CD4-positive, alpha-beta T cell treated with Interleukin-15 for 1 hour (primary cell): Measurements from ENCODE around the gene LSG1.
A peak's percentile ranks its signal among the peaks of the same experiment; 100 is the strongest.

Source experiments
- DNase-seq: peaks from one replicate; pipeline ENCODE4 v3.0.0-alpha.2; 2020

LSG1 gene

DNA sequence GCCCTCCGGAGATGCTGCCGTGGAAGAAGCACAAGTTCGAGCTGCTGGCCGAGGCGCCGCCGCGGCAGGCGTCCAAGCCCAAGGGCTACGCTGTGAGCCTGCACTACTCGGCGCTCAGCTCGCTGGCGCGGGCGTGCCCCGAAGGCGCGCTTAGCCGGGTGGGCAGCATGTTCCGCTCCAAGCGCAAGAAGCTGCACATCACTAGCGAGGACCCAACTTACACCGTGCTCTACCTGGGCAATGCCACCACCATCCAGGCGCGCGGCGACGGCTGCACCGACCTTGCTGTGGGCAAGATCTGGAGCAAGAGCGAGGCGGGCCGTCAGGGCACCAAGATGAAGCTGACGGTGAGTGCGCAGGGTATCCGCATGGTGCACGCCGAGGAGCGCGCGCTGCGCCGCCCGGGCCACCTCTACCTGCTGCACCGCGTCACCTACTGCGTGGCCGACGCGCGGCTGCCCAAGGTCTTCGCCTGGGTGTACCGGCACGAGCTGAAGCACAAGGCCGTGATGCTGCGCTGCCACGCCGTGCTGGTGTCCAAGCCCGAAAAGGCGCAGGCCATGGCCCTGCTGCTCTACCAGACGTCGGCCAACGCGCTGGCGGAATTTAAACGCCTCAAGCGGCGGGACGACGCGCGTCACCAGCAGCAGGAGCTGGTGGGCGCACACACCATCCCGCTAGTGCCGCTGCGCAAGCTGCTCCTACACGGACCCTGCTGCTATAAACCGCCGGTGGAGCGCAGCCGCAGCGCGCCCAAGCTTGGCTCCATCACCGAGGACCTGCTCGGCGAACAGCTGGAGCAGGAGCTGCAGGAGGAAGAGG, 15.0 kb upstream of the LSG1 start:
- DNase-seq = no peak

DNA sequence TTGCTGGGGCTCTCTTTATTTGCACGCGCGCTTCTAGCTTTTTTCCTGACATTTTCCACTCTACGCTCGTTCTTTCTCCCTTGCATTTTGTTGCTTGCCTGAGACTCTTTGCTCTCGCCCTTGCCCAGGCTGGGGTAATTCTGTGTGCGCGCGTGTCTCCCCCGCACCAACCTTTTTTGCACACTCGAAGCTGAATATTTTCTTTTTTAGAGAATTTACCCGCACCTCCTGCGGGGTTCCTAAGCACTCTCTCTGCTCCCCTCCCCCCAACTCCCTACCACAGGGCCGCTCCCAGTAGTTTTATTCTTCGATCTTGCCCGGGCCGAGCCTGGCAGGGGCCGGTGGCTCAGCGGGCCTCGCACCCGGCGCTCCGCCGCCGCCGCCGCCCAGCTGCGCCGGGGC, 14.4 kb upstream of the LSG1 start:
- DNase-seq = no peak

DNA sequence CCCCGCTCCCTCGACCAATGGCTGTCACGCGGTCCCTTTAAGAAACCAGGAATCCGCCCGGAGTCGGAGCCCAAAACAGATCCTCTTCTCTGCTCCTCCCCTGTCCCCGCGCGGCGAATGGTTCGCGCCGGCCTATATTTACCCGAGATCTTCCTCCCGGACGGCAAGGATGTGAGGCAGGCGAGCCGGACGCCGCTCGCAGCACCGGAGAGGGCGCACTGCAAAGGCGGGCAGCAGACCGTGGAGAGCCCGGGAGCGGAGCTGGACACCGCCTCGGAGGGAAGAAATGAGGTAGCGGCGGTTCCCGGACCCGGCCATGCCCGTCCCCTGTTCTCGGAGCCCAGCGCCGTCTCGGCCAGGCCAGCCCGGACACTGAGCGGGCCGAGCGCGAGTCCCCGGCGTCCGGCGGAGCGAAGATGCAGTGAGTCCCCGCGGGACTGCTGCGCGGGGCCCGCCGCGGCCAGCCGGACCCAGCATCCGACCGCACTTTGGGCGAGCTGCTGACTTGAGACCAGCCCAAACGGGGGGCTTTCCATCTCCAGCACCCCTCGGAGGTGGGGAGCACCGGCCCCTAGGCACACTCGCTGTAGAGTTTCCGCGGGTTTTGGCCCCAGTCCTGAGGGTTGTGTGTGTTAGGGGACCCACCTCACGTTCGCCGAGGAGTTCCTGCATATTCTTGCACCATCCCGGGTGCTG, 13.9 kb upstream of the LSG1 start, which contains the start of gene FAM43A:
Gene FAM43A (plus strand): TSS at position 166 of the 696 bp plus-strand sequence. CDS start 944 bp downstream, outside the sequence.
- peak; percentile 86 for DNase-seq

DNA sequence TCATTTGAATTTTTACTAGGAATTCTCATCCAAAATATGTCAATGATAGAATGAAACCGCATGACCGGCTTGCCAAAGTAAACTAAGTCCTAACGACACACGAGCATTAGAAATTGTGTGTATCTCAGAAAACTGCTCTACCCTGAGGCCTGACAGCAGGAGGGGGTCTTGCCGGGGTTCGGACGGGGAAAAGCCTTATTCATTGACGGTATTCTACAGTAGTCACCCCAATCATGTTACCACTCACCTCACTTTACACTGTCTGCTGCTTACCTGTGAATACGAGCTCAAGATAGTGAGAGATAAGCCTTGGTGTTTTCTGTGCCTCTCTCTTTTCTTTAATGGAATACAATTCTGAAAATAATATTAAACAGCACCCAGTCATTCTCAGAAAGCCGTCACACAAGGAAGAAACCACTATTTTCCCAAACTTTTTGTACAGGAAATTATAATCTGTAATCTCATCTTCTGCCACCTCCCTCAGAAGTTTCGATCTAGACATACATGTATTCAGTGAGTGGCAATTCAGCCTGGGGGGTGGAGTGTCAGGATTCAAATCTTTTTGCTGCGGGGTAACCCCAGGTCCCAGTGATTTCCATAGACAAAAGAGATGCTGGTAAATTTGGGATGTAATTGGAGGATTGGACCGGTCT, 13.2 kb upstream of the LSG1 start:
- no peak for DNase-seq

DNA sequence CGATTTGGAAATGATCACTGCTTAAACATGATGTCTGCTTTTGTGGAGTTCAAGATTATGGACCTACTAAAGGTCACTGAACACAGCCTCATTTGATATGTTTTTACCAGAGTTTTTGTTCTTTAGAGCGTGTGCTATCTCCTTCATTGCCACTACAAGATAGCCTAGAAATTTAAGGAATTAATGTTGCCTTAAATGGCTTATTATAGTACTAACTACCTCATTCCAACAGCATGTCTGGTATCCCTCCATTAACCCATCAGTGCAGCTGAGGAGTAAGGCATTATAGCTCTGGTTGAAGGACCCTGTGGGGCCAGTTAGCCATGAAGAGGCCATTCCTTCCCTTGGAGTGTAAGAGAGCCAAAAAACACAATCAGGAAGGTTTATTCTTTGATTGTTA, 11.4 kb upstream of the LSG1 start:
- no peak for DNase-seq

DNA sequence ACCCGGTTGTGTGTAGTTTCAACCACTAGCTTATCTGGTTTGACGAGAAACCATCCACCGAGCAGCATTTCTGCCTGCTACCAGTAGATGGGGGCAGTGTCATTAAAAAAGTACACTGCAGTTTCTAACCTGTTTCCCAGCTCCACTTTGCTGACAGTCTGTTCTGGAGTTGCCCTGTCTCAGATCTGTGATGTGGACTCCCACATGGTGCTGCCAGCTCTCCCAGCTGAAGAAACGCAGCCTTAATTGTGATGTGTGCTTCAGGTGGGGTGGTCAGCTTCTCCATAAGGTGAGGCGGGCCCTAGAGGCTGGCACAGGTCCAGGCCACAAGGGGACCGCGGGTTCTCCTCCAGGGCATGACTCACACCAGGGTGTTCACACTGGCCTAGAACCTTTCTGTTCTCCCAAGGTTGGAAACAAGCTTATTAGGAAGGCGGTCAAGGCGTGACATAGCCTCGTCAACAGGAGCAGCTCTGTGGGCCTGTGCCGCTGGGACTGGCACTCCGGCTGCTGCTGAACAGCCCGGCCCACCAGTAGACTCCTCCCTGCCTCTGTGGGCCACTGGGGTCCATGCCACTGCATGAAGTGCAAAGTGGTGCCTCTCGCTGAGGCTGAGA, 10.8 kb upstream of the LSG1 start:
- DNase-seq = peak; percentile 72

DNA sequence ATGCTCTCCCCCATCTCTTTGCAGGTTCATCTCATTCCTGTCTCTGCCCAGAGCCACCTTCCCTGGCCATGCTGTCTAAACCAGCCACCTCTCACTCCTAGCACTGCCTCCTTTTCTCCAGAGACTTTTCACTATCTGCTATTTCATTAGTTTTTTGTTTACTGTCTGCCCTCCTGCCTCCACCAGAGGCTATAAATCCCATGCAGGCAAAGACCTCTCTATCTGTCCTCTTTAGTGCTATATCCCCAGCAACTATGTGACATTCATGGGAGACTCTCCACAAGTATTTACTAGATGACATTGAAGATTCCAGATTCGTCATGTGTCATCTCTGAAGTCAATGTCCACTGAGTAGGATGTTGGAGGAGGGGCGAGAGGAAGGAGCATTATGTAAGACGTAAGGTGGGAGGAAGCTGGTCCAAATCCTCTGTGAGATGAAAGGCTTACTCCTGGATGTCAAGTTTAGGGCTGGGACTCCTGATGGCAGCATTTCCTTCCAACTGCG, 10.2 kb upstream of the LSG1 start:
- DNase-seq = no peak

DNA sequence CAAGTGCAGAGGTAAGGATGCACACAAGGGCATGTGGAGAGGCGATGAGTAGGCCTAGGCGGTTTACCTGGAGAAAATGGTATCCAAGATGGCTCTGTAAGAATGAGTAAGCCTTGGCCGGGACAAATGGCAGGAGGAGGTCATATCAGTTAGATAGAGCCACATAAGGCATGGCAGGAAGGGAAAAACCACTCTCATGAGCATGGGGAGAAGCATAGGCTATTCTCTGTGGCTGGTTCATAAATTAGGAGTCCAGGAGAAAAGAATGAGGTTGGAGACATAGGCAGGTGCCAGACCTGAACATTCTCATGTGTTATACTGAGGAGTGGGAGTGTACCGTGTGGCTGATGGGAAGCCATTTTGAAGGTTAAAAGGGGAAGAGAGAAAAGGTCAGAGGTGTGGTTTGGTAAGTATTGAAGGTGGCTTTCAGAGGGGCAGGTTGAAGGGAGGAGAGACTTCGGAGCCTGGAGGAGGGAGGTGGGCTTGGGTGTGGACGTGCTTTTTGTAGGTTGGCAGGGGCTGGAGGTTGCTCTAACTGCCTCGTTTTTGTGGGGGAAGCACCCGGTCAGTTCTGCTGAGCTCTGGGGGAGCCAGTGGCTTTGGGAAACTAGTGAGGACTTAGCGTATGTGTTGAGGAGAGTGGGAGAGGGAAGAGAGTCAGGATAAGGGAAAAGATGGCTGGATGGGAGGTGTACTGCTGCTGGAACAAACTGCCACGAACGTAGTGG, 9.1 kb upstream of the LSG1 start:
- no peak for DNase-seq

DNA sequence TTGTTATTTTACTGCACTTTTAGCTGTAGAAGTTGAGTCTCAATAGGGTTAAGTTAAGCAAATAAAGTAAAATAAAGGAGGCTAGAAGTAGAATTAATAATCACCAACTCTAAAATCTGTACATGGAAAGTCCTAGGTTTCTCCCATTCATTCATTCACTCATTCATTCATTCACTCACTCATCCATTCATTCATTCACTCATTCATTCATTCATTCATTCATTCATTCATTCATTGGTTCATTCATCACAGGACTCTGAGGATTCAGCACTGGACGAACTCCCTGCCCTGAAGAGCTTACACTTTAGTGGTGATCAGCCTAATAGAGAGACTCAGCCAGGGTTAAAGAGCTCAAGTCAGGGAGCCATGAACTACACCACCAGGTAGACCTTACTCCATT, 4.5 kb upstream of the LSG1 start:
- no peak for DNase-seq

DNA sequence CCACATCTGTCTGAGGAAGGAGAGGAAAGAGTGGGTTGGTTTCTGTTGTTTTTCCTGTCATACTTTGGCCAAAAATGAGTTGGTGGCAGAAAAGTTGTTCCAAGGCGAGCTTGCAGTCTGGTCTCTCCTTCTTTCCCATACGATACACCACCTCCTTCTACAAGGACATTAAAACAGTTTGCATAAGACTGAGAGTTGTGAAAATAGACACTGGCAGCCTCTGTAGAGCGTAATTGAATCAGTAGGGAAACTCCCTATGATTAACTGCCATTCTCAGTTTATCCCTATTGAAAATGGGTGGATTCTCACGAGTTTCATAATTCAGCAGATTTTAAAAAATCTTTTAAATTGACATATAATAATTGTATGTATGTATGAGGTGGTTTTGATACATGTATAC, 3.7 kb upstream of the LSG1 start:
- no peak for DNase-seq

DNA sequence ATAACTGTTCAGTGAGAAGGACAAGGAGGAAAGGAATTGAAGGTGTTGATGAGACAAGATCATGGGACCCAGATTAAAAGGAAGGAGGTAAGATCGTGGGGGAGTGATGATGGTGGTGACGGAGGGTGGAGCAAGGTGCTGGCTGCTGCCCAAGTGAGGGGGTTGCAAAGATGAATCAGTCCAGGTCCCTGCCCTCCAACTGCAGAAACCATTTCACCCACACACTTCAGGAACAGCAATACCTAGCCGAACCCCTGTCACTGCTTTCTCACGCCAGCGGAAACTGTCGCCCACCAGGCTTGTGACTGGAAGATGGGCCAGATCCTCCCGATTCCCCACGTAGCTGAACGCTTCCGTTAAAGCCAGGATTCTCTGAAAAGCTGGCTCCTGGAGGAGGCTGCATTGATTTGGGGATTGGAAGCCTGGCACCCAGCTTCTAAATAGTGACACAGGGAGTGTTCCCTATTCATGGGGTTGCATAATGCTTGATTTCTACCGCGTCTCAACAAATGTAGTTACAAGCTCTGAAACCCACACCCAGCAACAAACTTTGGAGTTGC, 3.2 kb upstream of the LSG1 start:
- DNase-seq = no peak

DNA sequence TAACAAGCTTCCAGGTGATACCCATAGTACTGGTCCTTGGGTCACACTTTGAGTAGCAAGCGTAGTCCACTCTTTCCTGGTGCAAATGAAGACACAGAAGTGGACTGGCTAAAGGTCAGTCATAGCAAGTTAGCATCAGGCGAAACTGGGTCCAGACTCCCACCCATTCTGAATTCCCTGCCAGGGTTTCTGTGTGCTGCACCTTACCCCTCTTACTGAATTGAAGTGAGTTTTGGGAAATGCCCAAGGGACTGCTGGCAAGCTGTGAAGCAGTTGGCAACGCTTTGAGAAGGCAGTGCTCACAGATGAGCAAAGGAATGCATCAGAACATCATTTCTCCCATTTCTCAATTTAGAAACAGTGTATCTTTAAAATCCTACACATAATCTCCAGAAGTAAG, 1.8 kb upstream of the LSG1 start:
- no peak for DNase-seq

DNA sequence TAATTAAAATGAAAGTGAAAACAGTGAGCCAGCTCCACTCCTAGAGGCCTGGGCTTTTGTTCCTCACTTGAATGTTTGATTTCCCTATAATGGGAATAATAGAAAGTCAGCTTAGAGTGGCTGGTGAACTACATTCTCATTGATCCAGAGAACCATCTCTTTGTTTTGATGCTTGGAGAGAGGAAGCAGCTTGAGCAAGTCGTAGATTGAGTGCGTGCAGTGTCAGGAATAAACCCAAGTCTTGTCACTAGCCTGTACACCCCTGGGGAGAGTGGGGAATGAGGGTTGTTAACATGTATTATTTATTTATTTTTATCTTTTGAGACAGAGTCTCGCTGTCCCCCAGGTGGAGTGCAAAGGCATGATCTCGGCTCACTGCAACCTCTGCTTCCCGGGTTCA, 885 bp upstream of the LSG1 start:
- DNase-seq = no peak

DNA sequence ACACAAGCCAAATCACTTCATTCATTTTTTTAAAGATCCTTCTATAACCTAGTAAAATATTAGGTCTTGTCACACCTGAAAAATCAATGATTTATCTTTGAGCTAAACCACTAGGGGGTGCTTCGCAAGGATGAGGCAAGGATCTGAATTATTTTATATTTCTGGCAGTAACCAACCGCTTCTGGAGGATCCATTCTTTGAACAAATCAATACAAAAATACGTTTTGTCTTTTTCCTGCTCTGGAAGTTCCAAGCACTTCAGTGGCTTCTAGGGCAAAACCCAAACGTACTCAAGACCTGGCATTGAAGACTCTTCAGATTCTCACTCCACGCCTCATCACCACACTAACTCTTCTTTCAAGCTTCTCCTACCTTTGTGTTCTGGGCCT, 486 bp downstream of the LSG1 start:
- no peak for DNase-seq

DNA sequence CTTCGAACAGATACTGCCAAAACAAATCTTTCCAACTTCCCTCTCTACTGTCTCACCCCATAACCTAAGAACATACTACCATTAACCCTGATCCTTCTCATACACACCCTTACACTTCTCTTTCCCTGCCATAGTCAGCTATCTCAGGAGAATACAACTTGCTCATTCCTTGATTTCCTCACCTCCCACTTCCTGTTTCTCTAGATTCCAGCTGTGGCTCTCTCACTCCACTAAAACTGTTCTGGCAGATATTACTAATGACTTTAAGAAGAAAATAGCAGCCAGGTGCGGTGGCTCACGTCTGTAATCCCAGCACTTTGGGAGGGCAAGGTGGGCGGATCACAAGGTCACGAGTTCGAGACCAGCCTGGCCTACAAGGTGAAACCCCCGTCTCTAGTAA, 4.6 kb downstream of the LSG1 start:
- no peak for DNase-seq

DNA sequence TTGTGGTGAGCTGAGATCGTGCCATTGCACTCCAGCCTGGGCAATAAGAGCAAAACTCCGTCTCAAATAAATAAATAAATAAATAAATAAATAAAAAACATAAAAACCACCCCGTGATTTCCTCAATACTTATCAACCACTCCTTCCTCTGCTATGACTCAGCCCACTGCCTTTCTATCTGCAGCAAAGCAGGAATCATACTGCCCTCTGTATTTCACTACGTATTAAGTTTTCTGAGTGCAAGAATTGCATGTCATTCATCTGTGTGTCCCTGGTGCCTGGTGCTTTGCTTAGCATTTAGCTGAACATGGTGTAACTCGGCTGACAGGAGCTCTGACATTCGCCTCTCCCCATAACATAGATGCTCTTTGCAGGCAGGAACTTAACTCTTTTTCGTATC, 7.1 kb downstream of the LSG1 start:
- DNase-seq = no peak

DNA sequence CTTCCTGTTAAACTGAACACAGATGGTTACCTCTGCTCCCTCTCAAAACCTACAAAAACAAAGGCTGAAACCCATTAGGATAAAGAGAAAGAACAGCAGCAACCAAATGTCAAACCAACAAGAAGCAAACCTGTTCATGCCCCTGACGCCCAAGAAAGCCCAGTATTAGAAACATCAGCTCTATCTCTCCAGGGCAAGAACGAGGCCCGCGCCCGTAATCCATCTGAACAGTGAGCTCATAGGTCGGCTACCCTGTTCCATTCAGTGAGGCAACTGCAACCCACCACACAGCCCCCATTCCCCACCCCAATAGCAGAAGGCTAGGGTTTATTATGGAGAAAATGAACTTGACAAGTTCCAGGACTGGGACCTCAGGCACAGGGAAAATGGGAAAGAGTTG, 10.0 kb downstream of the LSG1 start:
- no peak for DNase-seq

DNA sequence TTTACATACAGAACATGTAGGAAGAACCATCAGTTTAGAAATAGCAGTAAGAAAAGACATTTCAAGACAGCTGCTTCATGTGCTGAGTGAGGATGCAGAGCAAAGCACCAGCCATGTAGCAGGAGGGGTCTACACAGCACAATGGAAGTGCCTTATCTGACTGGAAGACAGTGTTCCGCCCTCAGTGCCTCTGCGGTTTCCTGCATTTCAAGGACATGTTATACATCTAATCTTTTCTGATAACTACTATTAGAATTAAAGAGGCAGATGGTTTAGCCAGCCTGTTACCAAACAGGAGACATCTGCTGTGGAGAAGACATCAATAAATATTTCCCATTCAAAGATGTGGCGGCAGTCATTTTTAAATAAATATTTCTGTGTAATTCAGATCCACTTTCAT, 10.6 kb downstream of the LSG1 start:
- no peak for DNase-seq

DNA sequence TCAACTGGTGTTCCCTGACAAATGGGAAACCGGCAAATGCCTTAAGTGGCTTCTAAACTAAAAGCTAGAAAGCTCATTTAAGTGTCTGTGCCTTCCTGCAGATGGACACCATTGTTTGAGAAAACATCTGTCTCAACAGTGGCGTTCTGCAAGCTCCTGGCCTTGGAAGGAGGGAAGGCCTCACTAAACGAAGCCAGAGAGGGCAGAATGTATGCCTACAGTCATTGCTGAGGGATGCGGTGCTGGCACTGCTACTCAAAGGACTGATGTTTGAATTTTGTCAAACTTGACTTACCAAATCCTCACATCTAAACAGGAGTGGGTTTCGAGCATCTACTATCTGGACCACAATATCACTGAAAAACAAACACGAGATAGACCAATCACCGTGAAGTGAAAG, 12.2 kb downstream of the LSG1 start:
- DNase-seq = no peak

DNA sequence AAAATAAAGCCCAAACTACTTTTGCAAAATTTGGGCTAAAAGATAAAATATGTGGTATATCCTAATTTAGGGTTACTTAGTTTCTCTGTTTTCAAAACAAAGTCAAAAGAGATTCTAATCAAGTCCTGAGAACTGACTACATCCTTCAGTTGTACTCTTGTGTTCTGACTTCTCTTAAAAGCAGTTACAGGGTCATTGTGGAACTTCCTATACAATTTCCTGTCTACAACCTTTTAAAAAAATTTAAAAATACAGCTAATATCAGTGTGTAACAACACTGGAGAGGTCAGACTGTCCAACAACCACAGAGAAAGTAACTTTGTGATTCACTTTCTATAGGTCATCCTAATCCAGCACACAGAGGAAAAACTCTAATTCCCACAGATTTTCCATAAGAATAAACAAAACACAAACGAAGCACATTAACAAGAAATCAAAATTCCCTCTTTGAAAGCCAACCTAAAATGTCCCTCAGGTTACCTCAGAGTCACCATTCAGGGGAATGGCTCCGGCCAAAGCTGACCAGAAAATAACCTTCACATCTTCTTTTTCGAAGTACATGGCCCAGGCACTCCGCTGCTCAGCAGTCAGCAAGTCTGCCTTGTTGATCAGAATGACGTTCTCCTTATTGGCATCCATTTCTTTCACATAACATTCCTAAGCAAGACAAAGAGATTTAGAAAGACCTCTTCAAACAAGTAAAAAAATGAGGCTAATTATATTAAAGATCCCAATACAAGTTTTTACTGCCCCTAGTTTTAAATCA, 13.3 kb downstream of the LSG1 start:
- DNase-seq = no peak

DNA sequence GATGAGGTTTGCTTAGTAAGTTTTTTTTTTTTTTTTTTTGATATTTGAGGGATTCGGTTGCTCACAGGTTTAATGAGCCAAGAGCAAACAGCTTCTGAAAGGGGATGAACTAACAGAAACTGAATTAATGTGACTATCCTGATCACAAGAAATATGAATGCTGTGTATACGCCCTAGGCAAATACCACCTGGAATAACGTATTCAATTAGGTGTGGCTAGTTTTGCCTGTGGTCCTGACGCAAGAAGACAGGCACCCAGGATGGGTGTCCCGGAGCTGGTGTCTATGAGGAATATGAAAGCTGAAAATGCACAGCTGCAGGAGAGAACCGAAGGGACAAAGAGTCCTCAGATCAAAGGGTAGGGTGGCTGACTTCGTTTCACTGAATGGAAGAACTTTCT, 14.6 kb downstream of the LSG1 start:
- no peak for DNase-seq

DNA sequence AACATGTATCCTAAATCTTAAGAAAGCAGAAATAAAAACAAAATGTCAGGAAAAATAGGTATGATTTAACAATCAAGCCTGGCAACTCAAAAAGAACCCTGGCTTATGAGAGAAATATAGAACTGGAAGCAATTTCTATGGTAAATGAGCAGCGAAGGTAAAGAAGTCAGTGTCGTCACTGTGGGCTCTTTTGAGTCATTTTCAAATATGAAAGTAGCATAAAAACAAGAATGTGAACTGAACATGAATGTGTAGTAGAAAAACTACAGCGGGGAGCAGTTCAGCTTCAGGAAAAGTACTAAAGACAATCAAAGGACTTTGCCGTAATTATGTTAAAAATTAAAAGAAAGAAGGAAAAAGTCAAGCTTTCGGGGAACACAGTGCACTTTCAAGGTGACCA, 17.5 kb downstream of the LSG1 start:
- no peak for DNase-seq
